Esophagus squamous epithelium (tissue), 4 donors: ENCODE data around the gene FHOD3.

ENCODE experiments used
- CTCF ChIP-seq, 6 experiments: fragments of 450-650 bp in 4 of 6; fragments of 200-600 bp in 2 of 6; sonication (generic) in 2 of 6; IDR thresholded peaks; one replicate each; pipeline ENCODE4 v1.5.1; 2016 to 2019; ENCODE audit warnings: antibody characterized with exemption in 6 of 6, mild to moderate bottlenecking in 4 of 6, moderate library complexity in 4 of 6
- POLR2A ChIP-seq, 4 donors: fragments of 450-650 bp; IDR thresholded peaks; one replicate each; pipeline ENCODE4 v1.6.1; 2017; ENCODE audit warnings: antibody characterized with exemption in 4 of 4, mild to moderate bottlenecking in 4 of 4, moderate library complexity in 3 of 4

- no peak for TF ChIP-seq POLR2A (IDR thresholded peaks at IDR 0.05)
- no peak for TF ChIP-seq CTCF (IDR thresholded peaks at IDR 0.05)
Observed at GRCh38 chr18:36471393-36471792, 173.9 kb downstream of the FHOD3 start.
